Progenitor cell of endocrine pancreas (in vitro differentiated cells): ENCODE measurements around the gene PPP1R14B. TPM values are rescaled to one million over a fixed set of nuclear protein-coding genes. Genes with fewer than 3 reads are reported as not detected.

Experiments
- DNase-seq: peaks from one replicate; pipeline ENCODE4 v3.0.0; 2021; ENCODE audit warnings: low spot score; ENCODE audit not compliant: unreplicated experiment
- H3K27ac Mint-ChIP-seq: 2 replicates; pipeline ENCODE4 v1.8.0; 2021; ENCODE audit warnings: mild to moderate bottlenecking, moderate library complexity, mixed read lengths
- H3K27me3 Mint-ChIP-seq: 2 replicates; pipeline ENCODE4 v1.8.0; 2021; ENCODE audit warnings: mixed read lengths
- H3K36me3 Mint-ChIP-seq: 2 replicates; pipeline ENCODE4 v1.8.0; 2022; ENCODE audit warnings: mixed read lengths; ENCODE audit not compliant: insufficient read depth
- H3K4me1 Mint-ChIP-seq: 2 replicates; pipeline ENCODE4 v1.8.0; 2021; ENCODE audit warnings: low read depth, mixed read lengths
- H3K4me3 Mint-ChIP-seq: 2 replicates; pipeline ENCODE4 v1.8.0; 2021; ENCODE audit warnings: low read depth, mild to moderate bottlenecking, moderate library complexity, mixed read lengths
- H3K9me3 Mint-ChIP-seq: 2 replicates; pipeline ENCODE4 v1.8.0; 2021; ENCODE audit warnings: low read depth, mixed read lengths
- long read RNA-seq: library from polyadenylated mRNA; unstranded; transcript quantifications from one replicate; pipeline ENCODE4 v2.0.0, GENCODE V29; 2020
- total RNA-seq: library from RNA; stranded (reverse); gene quantifications from 2 replicates; pipeline ENCODE4 v1.2.1, GENCODE V29; 2021
- TF ChIP-seq, protein P1 (sequence below): fragments of 200-600 bp; sonication (generic); IDR thresholded peaks from one replicate; pipeline ENCODE4 v1.5.0; 2021; ENCODE audit warnings: antibody characterized with exemption, mild to moderate bottlenecking; ENCODE audit not compliant: unreplicated experiment

Gene PPP1R14B, protein sequence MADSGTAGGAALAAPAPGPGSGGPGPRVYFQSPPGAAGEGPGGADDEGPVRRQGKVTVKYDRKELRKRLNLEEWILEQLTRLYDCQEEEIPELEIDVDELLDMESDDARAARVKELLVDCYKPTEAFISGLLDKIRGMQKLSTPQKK
- 198 TPM in 2 replicates for total RNA-seq
- long read RNA-seq: 0 reads

DNA sequence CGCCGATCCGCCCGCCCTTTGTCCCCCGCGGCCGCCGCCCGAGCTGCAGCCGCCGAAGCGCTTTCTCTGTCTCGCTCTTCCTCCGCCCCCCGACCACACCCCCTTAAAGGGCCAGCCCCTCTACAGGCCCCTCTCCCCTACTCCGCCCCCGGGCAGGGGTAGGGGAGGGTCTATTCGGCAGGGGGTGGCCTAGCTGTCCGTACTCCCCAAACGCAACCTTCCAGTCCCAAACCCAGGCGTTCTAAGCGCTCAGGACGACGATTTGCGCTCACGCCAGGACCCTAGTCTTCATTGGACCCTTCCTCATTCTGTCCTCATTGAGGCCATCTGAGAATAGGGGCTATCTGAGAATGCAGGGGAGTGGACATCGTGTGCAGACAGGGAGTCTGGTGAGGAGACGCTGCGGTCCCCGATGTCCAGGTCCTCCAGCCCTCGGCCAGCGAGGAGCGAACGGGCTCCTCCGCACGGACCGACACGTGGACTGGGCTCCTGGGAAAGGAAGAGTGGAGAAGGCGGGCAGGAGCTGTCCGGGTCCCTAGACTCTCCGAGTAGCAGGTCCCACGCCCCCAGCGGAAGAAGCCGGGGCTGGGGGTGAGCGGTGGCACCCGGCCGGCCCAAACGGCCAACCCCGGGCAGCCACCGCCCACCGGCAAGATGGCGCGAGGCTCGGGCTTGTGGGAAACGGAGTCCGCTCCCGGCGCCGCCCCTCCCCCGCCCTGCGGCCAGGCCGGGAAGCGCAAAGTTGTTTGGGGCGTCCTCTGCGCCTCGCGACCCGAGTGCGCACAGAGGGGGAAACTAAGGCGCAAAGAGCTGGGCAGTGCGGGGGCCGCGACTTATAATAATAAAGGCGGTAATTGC lies at the start of gene PPP1R14B:
TSS of gene PPP1R14B (minus strand) at position 73 of the 858 bp plus-strand sequence. CDS start 270 bp downstream, outside the sequence.
- H3K4me3 Mint-ChIP-seq: peak within 1 kb of the TSS; percentile 86
- no peaks in the 10 kb centered on the region for H3K9me3 Mint-ChIP-seq
- H3K27me3 Mint-ChIP-seq: peaks cover 3% of the 10 kb centered on the region
- peaks cover 11% of the 10 kb centered on the region for H3K4me1 Mint-ChIP-seq
- TF ChIP-seq, protein P1, sequence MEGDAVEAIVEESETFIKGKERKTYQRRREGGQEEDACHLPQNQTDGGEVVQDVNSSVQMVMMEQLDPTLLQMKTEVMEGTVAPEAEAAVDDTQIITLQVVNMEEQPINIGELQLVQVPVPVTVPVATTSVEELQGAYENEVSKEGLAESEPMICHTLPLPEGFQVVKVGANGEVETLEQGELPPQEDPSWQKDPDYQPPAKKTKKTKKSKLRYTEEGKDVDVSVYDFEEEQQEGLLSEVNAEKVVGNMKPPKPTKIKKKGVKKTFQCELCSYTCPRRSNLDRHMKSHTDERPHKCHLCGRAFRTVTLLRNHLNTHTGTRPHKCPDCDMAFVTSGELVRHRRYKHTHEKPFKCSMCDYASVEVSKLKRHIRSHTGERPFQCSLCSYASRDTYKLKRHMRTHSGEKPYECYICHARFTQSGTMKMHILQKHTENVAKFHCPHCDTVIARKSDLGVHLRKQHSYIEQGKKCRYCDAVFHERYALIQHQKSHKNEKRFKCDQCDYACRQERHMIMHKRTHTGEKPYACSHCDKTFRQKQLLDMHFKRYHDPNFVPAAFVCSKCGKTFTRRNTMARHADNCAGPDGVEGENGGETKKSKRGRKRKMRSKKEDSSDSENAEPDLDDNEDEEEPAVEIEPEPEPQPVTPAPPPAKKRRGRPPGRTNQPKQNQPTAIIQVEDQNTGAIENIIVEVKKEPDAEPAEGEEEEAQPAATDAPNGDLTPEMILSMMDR: peak; percentile 36
- peaks cover 4% of the 10 kb centered on the region for H3K36me3 Mint-ChIP-seq
- peak; percentile 80 for DNase-seq
- H3K27ac Mint-ChIP-seq: peak within 1 kb of the TSS; percentile 95

DNA sequence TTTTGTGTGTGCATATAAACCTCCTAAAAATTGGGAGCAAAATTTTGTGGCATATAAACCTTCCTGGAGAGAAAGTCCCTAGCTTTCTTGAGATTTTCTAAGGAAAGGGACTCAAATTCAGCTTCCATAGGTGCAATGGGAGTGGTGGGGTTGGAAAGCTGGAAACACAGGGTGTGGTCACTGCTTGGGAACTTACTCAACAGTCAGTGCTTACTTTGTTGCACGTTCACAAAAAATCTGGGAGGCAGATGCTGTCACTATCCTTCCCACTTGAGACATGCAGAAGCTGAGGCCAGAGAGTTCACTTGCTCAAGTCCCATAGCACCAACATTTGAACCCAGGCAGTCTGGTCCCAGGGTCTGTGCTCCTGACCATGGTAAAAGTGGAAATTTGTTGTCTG lies 49.5 kb upstream of the PPP1R14B start:
- Mint-ChIP-seq H3K9me3 (no peaks in the 10 kb centered on the region), H3K27me3 (peaks cover 84% of the 10 kb centered on the region), H3K27ac (no peak overlapping the region), H3K36me3 (peaks cover 2% of the 10 kb centered on the region), H3K4me3 (no peak overlapping the region), H3K4me1 (peaks cover 5% of the 10 kb centered on the region)
- DNase-seq: no peak
- TF ChIP-seq, protein P1: no peak

DNA sequence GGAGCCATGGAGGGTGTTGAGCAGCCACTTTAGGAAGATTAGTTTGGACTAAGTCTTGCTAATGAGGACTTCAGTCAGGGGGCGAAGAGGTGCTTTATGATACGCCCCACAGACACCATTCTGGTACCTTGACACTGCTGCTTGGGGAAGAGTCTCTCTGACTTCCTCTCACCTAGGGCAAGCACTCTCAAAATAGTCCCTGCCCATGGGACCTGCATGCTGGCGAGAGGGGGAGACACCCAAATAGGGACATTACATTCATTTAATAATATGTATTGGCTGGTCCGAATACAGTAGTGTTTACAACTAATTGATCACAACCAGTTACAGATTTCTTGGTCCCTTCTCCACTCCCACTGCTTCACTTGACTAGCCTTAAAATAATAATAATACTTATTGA lies 49.0 kb upstream of the PPP1R14B start:
- Mint-ChIP-seq H3K4me1 (peaks cover 5% of the 10 kb centered on the region), H3K36me3 (peaks cover 2% of the 10 kb centered on the region), H3K27me3 (peaks cover 84% of the 10 kb centered on the region), H3K27ac (no peak overlapping the region), H3K4me3 (no peak overlapping the region), H3K9me3 (no peaks in the 10 kb centered on the region)
- DNase-seq: no peak
- TF ChIP-seq, protein P1: no peak

DNA sequence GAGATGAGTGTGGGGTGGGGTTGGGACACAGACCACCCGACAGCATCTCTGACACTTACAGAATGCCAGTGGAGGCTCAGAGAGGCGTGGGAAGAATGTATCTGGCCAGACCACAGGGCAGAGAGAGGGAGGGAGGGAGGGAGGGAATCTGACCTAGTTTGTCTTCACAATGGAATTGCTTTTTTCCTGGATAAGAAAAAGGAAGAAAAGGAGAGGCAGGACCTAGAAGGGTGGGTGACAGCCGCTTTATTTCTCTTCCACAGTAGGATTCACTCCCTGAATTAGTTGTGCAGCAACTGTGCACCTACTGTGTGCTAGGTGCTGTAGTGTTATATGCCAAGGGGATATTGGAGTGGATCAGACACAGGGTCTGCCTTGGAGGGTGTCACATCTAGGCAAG lies 48.0 kb upstream of the PPP1R14B start:
- H3K9me3 Mint-ChIP-seq: no peaks in the 10 kb centered on the region
- no peak overlapping the region for H3K4me3 Mint-ChIP-seq
- H3K27me3 Mint-ChIP-seq: peaks cover 84% of the 10 kb centered on the region
- H3K36me3 Mint-ChIP-seq: peaks cover 2% of the 10 kb centered on the region
- H3K4me1 Mint-ChIP-seq: peaks cover 2% of the 10 kb centered on the region
- TF ChIP-seq, protein P1: no peak
- no peak overlapping the region for H3K27ac Mint-ChIP-seq
- no peak for DNase-seq

DNA sequence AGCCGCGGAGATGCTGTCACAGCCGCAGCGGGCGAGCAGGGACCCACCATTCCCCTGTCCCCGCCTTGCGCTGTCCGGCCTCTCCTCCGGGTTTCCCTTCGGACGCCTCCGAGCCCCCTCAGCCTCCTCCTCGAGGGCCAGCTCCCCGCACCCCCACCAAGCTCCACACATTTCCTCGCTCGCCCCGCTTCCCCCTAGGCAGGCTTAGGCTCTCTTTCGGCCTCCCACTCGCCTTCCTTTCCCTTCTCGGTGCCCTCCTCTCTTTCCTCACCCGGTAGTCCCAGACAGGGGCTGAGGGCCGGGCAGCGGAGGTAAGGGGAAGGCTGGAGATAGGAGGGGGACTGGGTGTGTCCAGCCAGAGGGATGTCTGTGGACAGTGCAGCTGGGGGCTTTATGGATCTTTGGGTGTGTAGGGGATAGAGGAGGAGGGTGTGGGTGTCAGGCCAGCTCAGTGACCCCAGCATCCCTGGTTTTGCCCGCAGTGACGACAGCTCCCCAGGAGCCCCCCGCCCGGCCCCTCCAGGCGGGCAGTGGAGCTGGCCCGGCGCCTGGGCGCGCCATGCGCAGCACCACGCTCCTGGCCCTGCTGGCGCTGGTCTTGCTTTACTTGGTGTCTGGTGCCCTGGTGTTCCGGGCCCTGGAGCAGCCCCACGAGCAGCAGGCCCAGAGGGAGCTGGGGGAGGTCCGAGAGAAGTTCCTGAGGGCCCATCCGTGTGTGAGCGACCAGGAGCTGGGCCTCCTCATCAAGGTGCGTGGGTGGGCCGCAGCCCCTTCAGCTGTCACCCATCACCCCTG lies 45.9 kb upstream of the PPP1R14B start:
- peaks cover 6% of the 10 kb centered on the region for H3K36me3 Mint-ChIP-seq
- peaks cover 69% of the 10 kb centered on the region for H3K27me3 Mint-ChIP-seq
- TF ChIP-seq, protein P1: no peak
- no peak overlapping the region for H3K4me3 Mint-ChIP-seq
- no peak for DNase-seq
- no peaks in the 10 kb centered on the region for H3K9me3 Mint-ChIP-seq
- no peaks in the 10 kb centered on the region for H3K4me1 Mint-ChIP-seq
- no peak overlapping the region for H3K27ac Mint-ChIP-seq
